ENCODE data around the gene CIB4.

DNA sequence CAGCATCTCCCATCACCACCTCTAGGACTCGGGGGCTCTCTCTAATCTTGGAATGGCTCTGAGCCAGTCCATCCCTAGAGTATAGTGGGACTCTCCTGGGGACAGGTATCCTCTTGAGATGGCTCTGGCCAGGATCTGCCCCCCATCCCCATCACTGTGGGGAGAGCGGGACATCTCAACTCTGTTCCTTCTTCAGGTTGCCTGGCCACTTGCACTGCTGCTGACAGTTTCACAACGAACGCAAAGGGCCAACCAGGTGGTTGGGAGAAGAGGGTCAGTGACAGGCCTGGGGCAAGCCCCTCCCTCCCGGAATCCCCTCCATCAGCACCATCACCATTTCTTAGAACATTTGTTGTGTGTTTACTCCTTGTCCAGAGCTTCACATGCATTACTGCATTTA, 62.6 kb downstream of the CIB4 start:
- TF ChIP-seq EZH2 (IDR thresholded peaks at IDR 0.05; ENCODE audit: borderline replicate concordance, low read depth, low read length, poor library complexity, severe bottlenecking), result no peak
- TF ChIP-seq, protein P1, sequence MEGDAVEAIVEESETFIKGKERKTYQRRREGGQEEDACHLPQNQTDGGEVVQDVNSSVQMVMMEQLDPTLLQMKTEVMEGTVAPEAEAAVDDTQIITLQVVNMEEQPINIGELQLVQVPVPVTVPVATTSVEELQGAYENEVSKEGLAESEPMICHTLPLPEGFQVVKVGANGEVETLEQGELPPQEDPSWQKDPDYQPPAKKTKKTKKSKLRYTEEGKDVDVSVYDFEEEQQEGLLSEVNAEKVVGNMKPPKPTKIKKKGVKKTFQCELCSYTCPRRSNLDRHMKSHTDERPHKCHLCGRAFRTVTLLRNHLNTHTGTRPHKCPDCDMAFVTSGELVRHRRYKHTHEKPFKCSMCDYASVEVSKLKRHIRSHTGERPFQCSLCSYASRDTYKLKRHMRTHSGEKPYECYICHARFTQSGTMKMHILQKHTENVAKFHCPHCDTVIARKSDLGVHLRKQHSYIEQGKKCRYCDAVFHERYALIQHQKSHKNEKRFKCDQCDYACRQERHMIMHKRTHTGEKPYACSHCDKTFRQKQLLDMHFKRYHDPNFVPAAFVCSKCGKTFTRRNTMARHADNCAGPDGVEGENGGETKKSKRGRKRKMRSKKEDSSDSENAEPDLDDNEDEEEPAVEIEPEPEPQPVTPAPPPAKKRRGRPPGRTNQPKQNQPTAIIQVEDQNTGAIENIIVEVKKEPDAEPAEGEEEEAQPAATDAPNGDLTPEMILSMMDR (conservative IDR thresholded peaks at IDR 0.05; ENCODE audit: low read depth, low read length), result no peak
